Endodermal cell (in vitro differentiated cells): ENCODE measurements around the gene ADCY2. TPM values are rescaled to one million over a fixed set of nuclear protein-coding genes. Genes with fewer than 3 reads are reported as not detected.

Source experiments
- DNase-seq: peaks from one replicate; pipeline ENCODE4 v3.0.0-alpha.2; 2017
- H3K27ac ChIP-seq: 2 replicates; pipeline ENCODE4 v1.5.1; 2013; ENCODE audit warnings: mild to moderate bottlenecking, low read depth, low read length, moderate library complexity
- H3K27me3 ChIP-seq: 2 replicates; pipeline ENCODE4 v1.6.1; 2013; ENCODE audit warnings: mild to moderate bottlenecking, low read length, moderate library complexity; ENCODE audit not compliant: insufficient read depth, control insufficient read depth, poor library complexity, severe bottlenecking
- H3K36me3 ChIP-seq: 2 replicates; pipeline ENCODE4 v1.7.0; 2013; ENCODE audit warnings: mild to moderate bottlenecking, low read length, moderate library complexity; ENCODE audit not compliant: control insufficient read depth, insufficient read depth
- H3K4me1 ChIP-seq: one replicate; pipeline ENCODE4 v1.7.0; 2013; ENCODE audit warnings: low read length; ENCODE audit not compliant: control insufficient read depth, insufficient read depth
- H3K4me3 ChIP-seq: 2 replicates; pipeline ENCODE4 v1.5.1; 2013; ENCODE audit warnings: mild to moderate bottlenecking, low read length, moderate library complexity
- H3K9ac ChIP-seq: 2 replicates; pipeline ENCODE4 v1.6.1; 2013; ENCODE audit warnings: mild to moderate bottlenecking, low read length, moderate library complexity; ENCODE audit not compliant: poor library complexity, severe bottlenecking; ENCODE audit errors: extremely low read depth
- H3K9me3 ChIP-seq: 2 replicates; pipeline ENCODE4 v1.6.1; 2013; ENCODE audit warnings: mild to moderate bottlenecking, low read length, moderate library complexity; ENCODE audit not compliant: control insufficient read depth
- H3K27ac Mint-ChIP-seq: 2 replicates; pipeline ENCODE4 v1.8.0; 2020; ENCODE audit warnings: mixed read lengths
- H3K27me3 Mint-ChIP-seq: 2 replicates; pipeline ENCODE4 v1.8.0; 2021; ENCODE audit warnings: mild to moderate bottlenecking, mixed read lengths; ENCODE audit not compliant: insufficient read depth
- H3K36me3 Mint-ChIP-seq: 2 replicates; pipeline ENCODE4 v1.8.0; 2020; ENCODE audit warnings: low read depth, mixed read lengths
- H3K4me1 Mint-ChIP-seq: 2 replicates; pipeline ENCODE4 v1.8.0; 2020; ENCODE audit warnings: mixed read lengths
- H3K4me3 Mint-ChIP-seq: 2 replicates; pipeline ENCODE4 v1.8.0; 2020; ENCODE audit warnings: mild to moderate bottlenecking, moderate library complexity, mixed read lengths
- H3K9me3 Mint-ChIP-seq: 2 replicates; pipeline ENCODE4 v1.8.0; 2020; ENCODE audit warnings: mild to moderate bottlenecking, mixed read lengths
- CTCF ChIP-seq: fragments of 200-600 bp; sonication (generic); conservative IDR thresholded peaks from 2 replicates; pipeline ENCODE4 v1.5.0; 2021; ENCODE audit warnings: antibody characterized with exemption, mild to moderate bottlenecking
- WGBS, 2 experiments: methylation state at CpG; one replicate each; pipeline versions ENCODE4 v1.1.5 to v1.1.7; 2013; ENCODE audit warnings: missing lambda C conversion rate in 2 of 2, mixed read lengths in 1 of 2; ENCODE audit not compliant: insufficient coverage in 1 of 2, insufficient read length in 1 of 2; 5-methylcytosine and 5-hydroxymethylcytosine counted together
- total RNA-seq, 2 donors: library from RNA; stranded (reverse); fragmentation: NEBNext Ultra II Directional in 1 of 2; extraction: Animal tissue kit (Norgen Biotek cat#: 25700) in 1 of 2; gene quantifications; 2 replicates in 1 of 2; 3 replicates in 1 of 2; pipeline ENCODE4 v1.2.1, GENCODE V29; 2021

ADCY2 gene
- total RNA-seq, 2 donors from 2014 or later: 61.5 to 63.2 TPM

GRCh38 chr5:7795306-7795705, 399.4 kb downstream of the ADCY2 start:
- no peaks in the 10 kb centered on the region for H3K9me3 Mint-ChIP-seq
- no peaks in the 10 kb centered on the region for H3K36me3 ChIP-seq
- no peak overlapping the region for H3K4me3 ChIP-seq
- TF ChIP-seq CTCF: no peak
- H3K4me3 Mint-ChIP-seq: no peak overlapping the region
- H3K4me1 Mint-ChIP-seq: peaks cover 2% of the 10 kb centered on the region
- H3K9ac ChIP-seq: no peak overlapping the region
- H3K9me3 ChIP-seq: no peaks in the 10 kb centered on the region
- H3K27me3 Mint-ChIP-seq: no peaks in the 10 kb centered on the region
- 63 to 88% methylated on average over 1 to 3 of the region's 3 CpGs for WGBS, 2 experiments
- no peak for DNase-seq
- no peak overlapping the region for H3K27ac ChIP-seq
- peak overlapping the region; percentile 13 for H3K27ac Mint-ChIP-seq
- H3K36me3 Mint-ChIP-seq: peaks cover 11% of the 10 kb centered on the region
- H3K4me1 ChIP-seq: no peaks in the 10 kb centered on the region
- H3K27me3 ChIP-seq: no peaks in the 10 kb centered on the region

- H3K27me3 ChIP-seq: peaks cover 11% of the 10 kb centered on the region
- no peaks in the 10 kb centered on the region for H3K9me3 ChIP-seq
- WGBS, 2 experiments: 97% methylated on average over 11 to 14 of the region's 14 CpGs
- peaks cover 15% of the 10 kb centered on the region for H3K36me3 ChIP-seq
- no peak for TF ChIP-seq CTCF
- no peaks in the 10 kb centered on the region for H3K4me1 ChIP-seq
- no peak overlapping the region for H3K27ac ChIP-seq
- H3K4me3 Mint-ChIP-seq: no peak overlapping the region
- no peak overlapping the region for H3K4me3 ChIP-seq
- H3K9ac ChIP-seq: no peak overlapping the region
- no peak overlapping the region for H3K27ac Mint-ChIP-seq
- peaks cover 4% of the 10 kb centered on the region for H3K27me3 Mint-ChIP-seq
- no peaks in the 10 kb centered on the region for H3K9me3 Mint-ChIP-seq
- H3K36me3 Mint-ChIP-seq: peaks cover 17% of the 10 kb centered on the region
- no peak for DNase-seq
- no peaks in the 10 kb centered on the region for H3K4me1 Mint-ChIP-seq
These were observed 406.1 kb downstream of the ADCY2 start for GRCh38 chr5:7801891-7802614.

- Mint-ChIP-seq H3K4me3 (no peak overlapping the region), H3K9me3 (no peaks in the 10 kb centered on the region)
These were observed 406.9 kb downstream of the ADCY2 start for GRCh38 chr5:7802855-7803254.

More at GRCh38 chr5:7802855-7803254, 406.9 kb downstream of the ADCY2 start:
- peaks cover 9% of the 10 kb centered on the region for H3K27me3 Mint-ChIP-seq
- Histone ChIP-seq H3K27ac (no peak overlapping the region), H3K27me3 (peaks cover 19% of the 10 kb centered on the region), H3K36me3 (peaks cover 15% of the 10 kb centered on the region), H3K9me3 (no peaks in the 10 kb centered on the region), H3K4me3 (no peak overlapping the region), H3K9ac (no peak overlapping the region), H3K4me1 (no peaks in the 10 kb centered on the region)
- TF ChIP-seq CTCF: no peak
- WGBS, 2 experiments: 95 to 96% methylated on average over 4 to 6 of the region's 6 CpGs
- H3K36me3 Mint-ChIP-seq: peaks cover 25% of the 10 kb centered on the region
- H3K27ac Mint-ChIP-seq: no peak overlapping the region
- no peak for DNase-seq
- no peaks in the 10 kb centered on the region for H3K4me1 Mint-ChIP-seq
